K562 (cell line): ENCODE data around the gene LHPP. TPM values are rescaled to one million over a fixed set of nuclear protein-coding genes. Genes with fewer than 3 reads are reported as not detected.

ENCODE experiments used
- ATAC-seq: fragments of 200-7000 bp; cut with Tn5 transposase; 3 replicates; pipeline ENCODE4 v1.9.1; 2020; ENCODE audit warnings: moderate library complexity
- BruUV-seq: library from RNA; stranded (reverse); fragments of 400-500 nt; replicated peaks from 2 replicates; lab custom pipeline; 2021; lab: Mats Ljungman, UMichigan
- CTCF ChIA-PET: fragments of 300-600 bp; formaldehyde crosslinking; extraction: SDS; loops from one replicate; lab custom pipeline; 2021; ENCODE audit warnings: low intra/inter-chr PET ratio; lab: Yijun Ruan, JAX
- POLR2A ChIA-PET: fragments of 300-600, 350-650 bp; sonication (Branson Sonifier 250); formaldehyde crosslinking; extraction: SDS; loops from one replicate; lab custom pipeline; 2021; ENCODE audit warnings: antibody characterized with exemption, inconsistent platforms; lab: Yijun Ruan, JAX
- DNase-seq, 4 experiments: peaks; one replicate each; pipeline versions ENCODE4 v3.0.0 to v3.0.0-alpha.2; 2011 to 2018; ENCODE audit warnings: low spot score in 3 of 4, mixed read lengths in 3 of 4; ENCODE audit errors: extremely low read depth in 1 of 4
- FAIRE-seq: peaks from 2 replicates; lab custom pipeline; 2011; peaks lifted over from hg19 to GRCh38; lab: Jason Lieb, UNC
- H2AFZ ChIP-seq: 2 replicates; pipeline ENCODE4 v1.6.0; 2011; ENCODE audit warnings: low read depth, low read length, control low read depth, inconsistent platforms
- H3K27ac ChIP-seq: fragments of 200-600 bp; 3 replicates; pipeline ENCODE4 v1.8.0; 2011; ENCODE audit warnings: low read depth, mild to moderate bottlenecking, control low read depth, inconsistent platforms, low read length, moderate library complexity, mixed read lengths; ENCODE audit errors: extremely low read depth
- H3K27me3 ChIP-seq, 2 experiments: fragments of 300-600 bp in 1 of 2; 2 replicates in 1 of 2; 3 replicates in 1 of 2; pipeline versions ENCODE4 v1.6.0 to v1.8.0; 2011; ENCODE audit warnings: inconsistent platforms in 2 of 2, low read length in 2 of 2, mild to moderate bottlenecking in 1 of 2, mixed read lengths in 1 of 2, moderate library complexity in 1 of 2; ENCODE audit not compliant: control insufficient read depth in 2 of 2, insufficient read depth in 2 of 2
- H3K36me3 ChIP-seq: fragments of 300-600 bp; 3 replicates; pipeline ENCODE4 v1.8.0; 2011; ENCODE audit warnings: mild to moderate bottlenecking, low read length, inconsistent platforms; ENCODE audit not compliant: control insufficient read depth, insufficient read depth
- H3K4me1 ChIP-seq, 2 experiments: fragments of 200-600 bp in 1 of 2; replicated peaks in 1 of 2; 2 replicates in 1 of 2; 3 replicates in 1 of 2; pipeline versions ENCODE4 v1.5.1 to v1.8.0; 2011; ENCODE audit warnings: inconsistent platforms in 2 of 2, low read length in 2 of 2, mild to moderate bottlenecking in 1 of 2, mixed read lengths in 1 of 2, moderate library complexity in 1 of 2; ENCODE audit not compliant: control insufficient read depth in 2 of 2, insufficient read depth in 2 of 2
- H3K4me2 ChIP-seq: 2 replicates; pipeline ENCODE4 v1.6.1; 2011; ENCODE audit warnings: low read length, control low read depth, inconsistent platforms, mixed read lengths; ENCODE audit not compliant: insufficient read depth
- H3K4me3 ChIP-seq: fragments of 200-600 bp; sonication (generic), shearing (Covaris generic); 2 replicates; pipeline ENCODE4 v1.5.1; 2016; ENCODE audit warnings: control low read depth, inconsistent platforms
- H3K79me2 ChIP-seq: fragments of 200-600 bp; 3 replicates; pipeline ENCODE4 v1.8.0; 2011; ENCODE audit warnings: low read length, inconsistent platforms; ENCODE audit not compliant: control insufficient read depth, insufficient read depth
- H3K9ac ChIP-seq, 2 experiments: 2 replicates each; pipeline versions ENCODE4 v1.6.0 to v1.6.1; 2011; ENCODE audit warnings: low read depth in 2 of 2, low read length in 2 of 2, control low read depth in 1 of 2, inconsistent platforms in 1 of 2, mild to moderate bottlenecking in 1 of 2, mixed read lengths in 1 of 2; ENCODE audit not compliant: insufficient read depth in 1 of 2
- H3K9me1 ChIP-seq: one replicate; pipeline ENCODE4 v1.6.0; 2011; ENCODE audit warnings: inconsistent platforms, mild to moderate bottlenecking, low read length, moderate library complexity; ENCODE audit not compliant: control insufficient read depth, insufficient read depth
- H3K9me3 ChIP-seq: replicated peaks from 2 replicates; pipeline ENCODE4 v1.5.1; 2011; ENCODE audit warnings: low read depth, low read length, inconsistent platforms; ENCODE audit not compliant: control insufficient read depth, insufficient read depth
- H4K20me1 ChIP-seq: replicated peaks from 2 replicates; pipeline ENCODE4 v1.6.1; 2011; ENCODE audit warnings: low read length, inconsistent platforms, mixed read lengths; ENCODE audit not compliant: control insufficient read depth, insufficient read depth
- BMI1 ChIP-seq: fragments of 150-350 bp; IDR thresholded peaks from 2 replicates; pipeline ENCODE4 v1.6.1; 2014; ENCODE audit warnings: low read length
- CEBPB ChIP-seq: fragments of 450-650 bp; IDR thresholded peaks from 2 replicates; pipeline ENCODE4 v1.6.1; 2016; ENCODE audit warnings: missing genetic modification characterization, missing compliant biosample characterization
- DACH1 ChIP-seq: fragments of 450-650 bp; IDR thresholded peaks from 2 replicates; pipeline ENCODE4 v1.6.1; 2018; ENCODE audit not compliant: partially characterized antibody
- GATAD2A ChIP-seq: fragments of 450-650 bp; IDR thresholded peaks from 2 replicates; pipeline ENCODE4 v1.6.1; 2017
- HBP1 ChIP-seq: fragments of 450-650 bp; formaldehyde crosslinking; IDR thresholded peaks from 2 replicates; pipeline ENCODE4 v1.4.0; 2022; ENCODE audit warnings: missing genetic modification characterization
- HMGN3 ChIP-seq: IDR thresholded peaks from 2 replicates; pipeline ENCODE4 v1.6.1; 2011; ENCODE audit warnings: borderline replicate concordance, low read depth, mild to moderate bottlenecking, mixed read lengths, low read length; ENCODE audit not compliant: insufficient read length; ENCODE audit errors: extremely low read depth
- IRF1 ChIP-seq: sonication (generic); formaldehyde crosslinking; IDR thresholded peaks from 2 replicates; pipeline ENCODE4 v1.8.0; 2022; ENCODE audit warnings: missing genetic modification reagents, mild to moderate bottlenecking, borderline replicate concordance
- KLF1 ChIP-seq: fragments of 450-650 bp; IDR thresholded peaks from 2 replicates; pipeline ENCODE4 v1.6.1; 2016; ENCODE audit warnings: missing genetic modification characterization, missing compliant biosample characterization
- LEF1 ChIP-seq: fragments of 450-650 bp; IDR thresholded peaks from 2 replicates; pipeline ENCODE4 v1.6.1; 2016; ENCODE audit warnings: mild to moderate bottlenecking
- POLR3G ChIP-seq: IDR thresholded peaks from 2 replicates; pipeline ENCODE4 v1.6.1; 2011; ENCODE audit not compliant: insufficient read length, insufficient replicate concordance; ENCODE audit errors: extremely low read depth
- PRDM10 ChIP-seq: fragments of 450-650 bp; IDR thresholded peaks from 2 replicates; pipeline ENCODE4 v1.6.1; 2018; ENCODE audit not compliant: partially characterized antibody
- PREB ChIP-seq: sonication (generic); formaldehyde crosslinking; IDR thresholded peaks from 2 replicates; pipeline ENCODE4 v1.8.1; 2023; ENCODE audit warnings: mild to moderate bottlenecking, missing genetic modification reagents
- SMARCB1 ChIP-seq: IDR thresholded peaks from 2 replicates; pipeline ENCODE4 v1.6.1; 2011; ENCODE audit warnings: improper control_type of control experiment, low read depth; ENCODE audit not compliant: insufficient read length
- ZBTB17 ChIP-seq: fragments of 450-650 bp; formaldehyde crosslinking; IDR thresholded peaks from 2 replicates; pipeline ENCODE4 v1.4.0; 2020; ENCODE audit warnings: mild to moderate bottlenecking
- ZFP1 ChIP-seq: fragments of 450-650 bp; formaldehyde crosslinking; IDR thresholded peaks from 2 replicates; pipeline ENCODE4 v1.4.0; 2020; ENCODE audit warnings: mild to moderate bottlenecking, mixed read lengths
- ZNF24 ChIP-seq: fragments of 450-650 bp; IDR thresholded peaks from 2 replicates; pipeline ENCODE4 v1.6.1; 2016
- ZNF316 ChIP-seq: fragments of 450-650 bp; IDR thresholded peaks from 2 replicates; pipeline ENCODE4 v1.6.1; 2016
- ZNF764 ChIP-seq: fragments of 250-450 bp; sonication (Bioruptor Pico); IDR thresholded peaks from 2 replicates; pipeline ENCODE4 v1.4.0; 2020; ENCODE audit warnings: low read depth, mild to moderate bottlenecking, moderate library complexity
- WGBS: fragments of 100-300 bp; shearing (Covaris generic); methylation state at CpG from one replicate; pipeline ENCODE4 v1.1.6; 2016; ENCODE audit warnings: low coverage, mixed read lengths; ENCODE audit not compliant: insufficient coverage; ENCODE audit errors: missing lambda C conversion rate; 5-methylcytosine and 5-hydroxymethylcytosine counted together
- in situ Hi-C: fragments of 300-500 bp; cut with MboI; formaldehyde crosslinking; loops from 4 replicates; pipeline ENCODE4 v1.15.0; 2018; ENCODE audit warnings: inconsistent platforms, mixed read lengths
- intact Hi-C: fragments of 100-400 bp; cut with micrococcal nuclease; formaldehyde crosslinking; loops from 2 replicates; pipeline ENCODE4 v1.14.2; 2022
- polyA plus RNA-seq, 8 experiments: library from polyadenylated mRNA; depleted of rRNA in 4 of 8; stranded (reverse) in 5 of 8; unstranded in 3 of 8; fragments of >200 nt; fragmentation: Nextera tagmentation in 2 of 8; fragmentation: Illumina TruSeq in 1 of 8; extraction: Ambion mirVana in 2 of 8; extraction: Trizol in 1 of 8; gene quantifications; 2 replicates each; pipeline versions ENCODE4 v1.2.1 to v1.2.3, GENCODE V29; 2011 to 2014; ENCODE audit warnings: inconsistent platforms in 1 of 8, missing spikeins in 1 of 8
- total RNA-seq, 7 experiments: library from RNA; depleted of rRNA in 6 of 7; stranded (reverse); fragments of >200 nt in 6 of 7; fragmentation: Illumina TruSeq in 2 of 7; extraction: Trizol in 2 of 7; gene quantifications; 2 replicates each; pipeline versions ENCODE4 v1.2.1 to v1.2.3, GENCODE V29; 2011 to 2021; ENCODE audit warnings: low replicate concordance in 1 of 7

The LHPP gene
- total and polyA plus RNA-seq, 9 of the 15 experiments (the other 6 are each of a cell fraction or from before 2014, with no cell fraction given): 0.34 to 7.4 (median 3.0) TPM

GRCh38 chr10:124621637-124622036 lies 160.0 kb downstream of the LHPP start:
- intact Hi-C loops: no loop called here
- no peak for FAIRE-seq
- WGBS: 87% methylated on average over 13 of the region's 13 CpGs
- DNase-seq: no peak
- no TSS peak for BruUV-seq
- Histone ChIP-seq H3K9me3 (no peaks in the 10 kb centered on the region), H2AFZ (no peak overlapping the region), H3K79me2 (no peaks in the 10 kb centered on the region), H4K20me1 (no peaks in the 10 kb centered on the region; the same call in 1 of the 2 replicates), H3K9ac (no peak overlapping the region), H3K27me3 (no peaks in the 10 kb centered on the region), H3K4me2 (no peak overlapping the region), H3K4me3 (no peak overlapping the region), H3K27ac (no peak overlapping the region), H3K4me1 (peaks cover 0 to 44% of the 10 kb centered on the region in 2 experiments; a peak in 2 of 5 replicates), H3K9me1 (no peaks in the 10 kb centered on the region), H3K36me3 (peaks cover 9% of the 10 kb centered on the region; the same call in 1 of the 3 replicates)
- no peak for ATAC-seq
- ChIA-PET CTCF (no interaction called here), POLR2A (no interaction called here)
- in situ Hi-C loops: no loop called here
- no peak for TF ChIP-seq IRF1 (CRISPR knock-in tag)
- no peak for TF ChIP-seq CEBPB (tag)
- TF ChIP-seq BMI1: no peak
- TF ChIP-seq POLR3G: no peak
- no peak for TF ChIP-seq GATAD2A
- TF ChIP-seq HBP1: no peak
- no peak for TF ChIP-seq ZNF764 (CRISPR knock-in tag)
- no peak for TF ChIP-seq KLF1 (tag)
- no peak for TF ChIP-seq HMGN3
- no peak for TF ChIP-seq SMARCB1
- TF ChIP-seq ZFP1: no peak
- TF ChIP-seq LEF1: no peak
- TF ChIP-seq ZBTB17 (CRISPR knock-in tag): no peak
- TF ChIP-seq PREB (CRISPR knock-in tag): no peak
- no peak for TF ChIP-seq DACH1
- no peak for TF ChIP-seq PRDM10
- TF ChIP-seq ZNF24: no peak
- TF ChIP-seq ZNF316: no peak
